Lung microvascular endothelial cell (primary cell): ENCODE measurements around the gene TRPM1. TPM values are rescaled to one million over a fixed set of nuclear protein-coding genes. Genes with fewer than 3 reads are reported as not detected.

Source experiments
- DNase-seq, 2 donors: peaks; one replicate each; pipeline versions ENCODE4 v3.0.0 to v3.0.0-alpha.2; 2010; ENCODE audit warnings: low read depth in 2 of 2
- total RNA-seq: library from RNA; depleted of rRNA; stranded (reverse); fragments of >200 nt; gene quantifications from 2 replicates; pipeline ENCODE4 v1.2.1, GENCODE V29; 2014

The TRPM1 gene
- total RNA-seq, 1 donor from 2014 or later, result 0.20 TPM

GRCh38 chr15:31020542-31020941, 81.0 kb downstream of the TRPM1 start:
- no peak for DNase-seq

- DNase-seq, result no peak
Measured at GRCh38 chr15:31019986-31020385, 81.5 kb downstream of the TRPM1 start.

- DNase-seq, result no peak
Measured at GRCh38 chr15:31017311-31017710, 84.2 kb downstream of the TRPM1 start.

GRCh38 chr15:31016446-31016915, 85.0 kb downstream of the TRPM1 start:
- peak in 1 of 2 donors; percentile 69 for DNase-seq

- DNase-seq, result no peak
Measured at GRCh38 chr15:31014608-31014925, 87.0 kb downstream of the TRPM1 start.

GRCh38 chr15:31013863-31014607, 87.5 kb downstream of the TRPM1 start:
- no peak for DNase-seq

- DNase-seq, result no peak
Measured at GRCh38 chr15:31012455-31012854, 89.1 kb downstream of the TRPM1 start.

GRCh38 chr15:31010036-31010435, 91.5 kb downstream of the TRPM1 start:
- DNase-seq, result no peak

- DNase-seq, result no peak
Measured at GRCh38 chr15:31005660-31006059, 95.9 kb downstream of the TRPM1 start.

- peak in 1 of 2 donors; percentile 90 for DNase-seq
Measured at GRCh38 chr15:31004220-31004733, 97.2 kb downstream of the TRPM1 start.

GRCh38 chr15:31001702-31002101, 99.8 kb downstream of the TRPM1 start:
- DNase-seq, result no peak

GRCh38 chr15:30999729-31000128, 101.8 kb downstream of the TRPM1 start:
- DNase-seq, result no peak

- DNase-seq, result no peak
Measured at GRCh38 chr15:30997270-30997669, 104.3 kb downstream of the TRPM1 start.

- DNase-seq, result no peak
Measured at GRCh38 chr15:30992249-30992864, 109.2 kb downstream of the TRPM1 start.

- peak; percentile 84 to 87 for DNase-seq
Measured at GRCh38 chr15:30991255-30992235, 110.0 kb downstream of the TRPM1 start, which contains the start of gene MTMR10. Gene MTMR10, minus strand, starts transcription at chr15:30991628. Its CDS starts 122 bp downstream, at chr15:30991506.

- peak in 1 of 2 donors; percentile 34 for DNase-seq
Measured at GRCh38 chr15:30990446-30991254, 110.9 kb downstream of the TRPM1 start.

- peak; percentile 16 to 37 for DNase-seq
Measured at GRCh38 chr15:30990036-30990435, 111.5 kb downstream of the TRPM1 start.

GRCh38 chr15:30985081-30985531, 116.4 kb downstream of the TRPM1 start:
- DNase-seq, result peak in 1 of 2 donors; percentile 62

- DNase-seq, result peak in 1 of 2 donors; percentile 36
Measured at GRCh38 chr15:30984542-30984941, 117.0 kb downstream of the TRPM1 start.

GRCh38 chr15:30984118-30984517, 117.4 kb downstream of the TRPM1 start:
- peak in 1 of 2 donors; percentile 44 for DNase-seq

- DNase-seq, result no peak
Measured at GRCh38 chr15:30979457-30979856, 122.1 kb downstream of the TRPM1 start.
